PC-3 (cell line): ENCODE results near the gene ALAD.

Experiments used
- CTCF ChIP-seq: fragments of 300-600 bp; sonication (generic); conservative IDR thresholded peaks from 2 replicates; pipeline ENCODE4 v1.5.1; 2017; ENCODE audit warnings: antibody characterized with exemption, low read depth, mild to moderate bottlenecking, low read length
- EZH2 ChIP-seq: fragments of 300-600 bp; sonication (generic); IDR thresholded peaks from one replicate; pipeline ENCODE4 v1.6.1; 2017; ENCODE audit warnings: antibody characterized with exemption, mild to moderate bottlenecking, low read length; ENCODE audit not compliant: unreplicated experiment

- TF ChIP-seq CTCF (no peak), EZH2 (no peak)
Measured at GRCh38 chr9:113350937-113351336, 50.1 kb downstream of the ALAD start.
